GM18511 (cell line): ENCODE data around the gene ABHD16A.
"Not testable (repeated sequence)": the region's sequence is repeated elsewhere in the genome, so short reads cannot be mapped to it uniquely, and the experiment has no call there.

Experiments used
- ATAC-seq: cut with Tn5 transposase; IDR thresholded peaks from one replicate; pipeline ENCODE4 v1.9.1; 2021; ENCODE audit warnings: mild to moderate bottlenecking, moderate library complexity; ENCODE audit not compliant: unreplicated experiment

Gene ABHD16A

DNA sequence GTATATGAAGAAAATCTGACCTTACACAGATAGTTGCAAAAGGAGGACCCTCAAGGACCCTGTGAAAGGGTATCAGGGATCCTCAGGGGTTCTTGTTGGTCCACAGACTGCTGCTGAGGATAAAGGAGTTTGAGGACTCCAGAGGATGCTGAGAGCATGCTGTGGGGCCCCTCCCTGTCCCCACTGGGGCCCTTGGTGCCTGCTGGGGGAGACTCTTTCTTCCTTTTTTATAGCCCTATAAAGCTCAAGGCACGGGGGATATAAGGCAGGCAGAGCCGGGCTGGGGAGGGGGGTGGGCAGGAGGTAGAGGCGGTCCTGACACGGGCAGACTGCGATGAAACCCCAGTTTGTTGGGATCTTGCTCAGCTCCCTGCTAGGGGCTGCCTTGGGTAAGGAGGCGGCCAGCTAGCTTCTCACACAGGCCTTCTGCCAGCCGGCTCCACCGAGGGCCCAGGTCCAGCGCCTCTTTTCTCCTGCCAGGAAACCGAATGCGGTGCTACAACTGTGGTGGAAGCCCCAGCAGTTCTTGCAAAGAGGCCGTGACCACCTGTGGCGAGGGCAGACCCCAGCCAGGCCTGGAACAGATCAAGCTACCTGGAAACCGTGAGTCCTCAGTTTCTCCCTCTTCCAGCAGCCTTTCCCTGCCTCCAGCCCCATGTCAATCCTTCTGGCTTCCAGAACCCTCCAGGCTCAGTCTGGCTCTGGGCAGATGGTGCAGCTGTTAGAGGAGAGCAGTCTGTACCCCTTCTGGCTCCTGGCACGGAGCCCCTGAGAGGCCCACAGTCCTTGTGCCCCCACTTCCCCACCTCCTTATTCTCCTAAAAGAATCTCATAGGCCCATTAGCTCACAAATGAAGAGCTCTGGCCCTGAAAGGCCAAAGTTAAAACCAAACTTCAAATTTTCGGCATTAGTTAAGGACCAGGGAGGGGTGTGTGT lies 12.2 kb upstream of the ABHD16A start, which contains the start of gene LY6G6D:
LY6G6D (plus strand) TSS at position 327 of the 937 bp plus-strand sequence; CDS start at position 335, 8 bp downstream.
- ATAC-seq, result no peak

DNA sequence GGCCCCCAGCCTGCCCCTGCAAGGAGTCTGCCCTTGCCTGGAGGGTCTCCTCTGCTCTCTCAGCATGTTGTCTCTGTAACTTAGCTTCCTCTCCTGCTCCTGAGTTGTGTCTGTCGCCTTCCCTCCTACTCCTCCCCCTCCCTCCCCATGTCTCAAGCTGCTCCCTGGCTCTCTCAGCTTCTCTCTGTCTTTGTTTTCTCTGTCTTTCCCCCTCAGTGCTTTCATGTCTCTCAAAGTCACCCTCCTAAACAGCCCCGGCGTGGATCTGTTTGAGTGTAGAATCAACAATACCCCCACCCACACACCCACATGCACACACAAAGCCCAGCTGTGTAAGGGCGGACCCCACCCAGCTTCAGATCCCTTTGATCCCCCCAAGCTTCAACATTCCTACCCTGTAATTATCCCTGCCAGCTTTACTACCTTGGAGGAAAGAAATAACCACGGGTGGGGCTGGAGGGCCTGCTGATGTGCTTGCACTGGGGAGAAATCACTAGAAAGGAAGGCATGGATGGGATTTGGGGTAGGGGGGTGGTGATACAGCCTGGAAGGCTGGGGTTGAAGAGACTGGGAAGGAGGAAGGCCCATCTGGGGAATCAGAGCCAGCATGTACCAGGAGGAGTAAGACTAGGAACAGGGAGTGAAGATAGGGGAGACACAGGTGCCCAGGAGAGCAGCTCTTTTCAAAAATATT lies 11.0 kb upstream of the ABHD16A start:
- ATAC-seq, result no peak

DNA sequence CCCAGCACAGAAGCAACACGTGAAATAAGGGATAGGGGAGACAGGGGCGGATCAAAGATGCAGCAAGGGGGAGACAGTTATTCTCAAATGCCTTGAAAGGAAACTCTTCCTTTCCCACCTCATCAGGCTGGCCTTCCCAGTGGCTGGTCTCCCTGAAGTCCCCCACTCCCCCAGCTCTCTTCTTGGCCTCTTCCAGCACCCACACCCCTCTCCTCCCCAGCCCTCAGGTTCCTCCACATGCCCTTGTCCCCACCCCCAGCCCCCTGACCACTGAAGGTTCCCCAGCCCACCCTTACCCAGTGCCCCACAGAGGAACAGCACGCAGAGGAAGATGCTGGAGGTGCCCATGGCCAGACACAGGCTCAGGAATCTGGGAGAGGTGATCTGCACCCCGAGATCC lies 10.3 kb upstream of the ABHD16A start:
- no peak for ATAC-seq

DNA sequence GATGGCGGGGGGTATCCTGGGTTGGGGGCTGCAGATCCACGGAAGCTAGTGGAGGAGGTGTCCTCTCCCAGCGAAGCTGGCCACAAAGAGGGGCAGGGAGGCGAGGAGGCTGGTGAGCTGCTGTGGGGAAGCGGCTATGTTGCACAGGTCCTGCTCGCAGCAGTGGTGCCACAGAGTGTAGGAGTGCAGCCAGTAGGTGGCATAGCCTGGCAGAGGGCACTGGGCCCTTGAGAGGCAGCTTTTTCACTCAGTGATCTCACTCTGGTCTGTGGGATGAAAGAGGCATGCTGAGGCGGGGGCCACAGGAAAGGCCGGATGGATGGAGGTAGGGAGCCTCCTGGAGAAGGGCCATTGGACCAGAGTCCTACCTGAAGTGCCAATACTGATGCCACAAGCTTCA lies 9.2 kb upstream of the ABHD16A start:
- ATAC-seq, result no peak

DNA sequence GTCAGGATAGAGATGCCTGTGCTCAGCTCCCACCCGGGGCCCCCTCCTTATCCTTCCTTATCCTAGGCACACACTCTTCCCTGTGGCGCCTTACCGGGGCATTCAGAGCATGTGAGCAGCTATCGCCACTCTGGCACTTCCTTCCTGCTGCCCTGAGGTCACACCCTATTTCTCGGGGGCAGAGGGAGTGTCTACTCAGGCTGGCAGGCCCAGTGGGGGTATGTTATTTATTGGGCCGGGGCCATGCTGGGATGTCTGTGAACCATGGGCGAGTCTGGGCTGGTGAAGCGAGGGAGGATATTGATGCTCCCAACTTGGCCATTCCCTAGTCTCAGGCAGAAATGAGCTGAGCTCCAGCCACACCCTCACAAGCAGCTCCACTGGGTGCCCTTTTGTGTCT lies 8.1 kb upstream of the ABHD16A start:
- no peak for ATAC-seq

DNA sequence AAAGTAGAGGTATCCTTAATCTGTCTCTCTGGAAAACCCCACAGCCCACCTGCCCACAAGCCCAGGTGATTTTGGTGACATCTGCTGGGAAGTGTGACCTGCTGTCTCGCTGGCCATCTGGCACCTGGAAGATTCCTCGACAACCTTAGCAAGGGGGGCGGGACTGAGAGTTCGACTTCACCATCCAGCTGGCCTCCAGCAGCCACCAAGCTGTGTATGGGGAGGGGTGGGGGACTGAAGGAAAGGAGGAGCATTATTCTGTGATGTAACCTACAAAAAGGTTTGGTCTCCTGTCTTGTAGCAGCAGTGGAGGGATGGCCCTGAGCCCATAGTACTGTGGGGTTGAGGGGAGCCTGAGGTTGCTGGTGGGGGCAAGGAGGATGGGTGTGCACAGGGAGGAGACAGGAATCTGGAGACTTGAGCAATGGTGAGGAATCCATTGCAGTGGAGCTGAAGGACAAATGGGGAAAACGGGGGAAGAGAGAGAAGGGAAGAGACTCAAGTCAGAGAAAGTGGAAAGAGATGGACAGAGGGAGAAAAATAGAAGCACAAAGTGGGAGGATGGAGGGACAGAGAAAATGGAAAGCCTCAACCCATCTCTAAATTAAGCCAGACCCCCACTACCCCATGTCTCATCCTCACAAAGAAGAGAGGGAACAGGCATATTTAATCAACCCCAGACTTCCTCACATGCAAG lies 7.5 kb upstream of the ABHD16A start:
- ATAC-seq, result no peak

DNA sequence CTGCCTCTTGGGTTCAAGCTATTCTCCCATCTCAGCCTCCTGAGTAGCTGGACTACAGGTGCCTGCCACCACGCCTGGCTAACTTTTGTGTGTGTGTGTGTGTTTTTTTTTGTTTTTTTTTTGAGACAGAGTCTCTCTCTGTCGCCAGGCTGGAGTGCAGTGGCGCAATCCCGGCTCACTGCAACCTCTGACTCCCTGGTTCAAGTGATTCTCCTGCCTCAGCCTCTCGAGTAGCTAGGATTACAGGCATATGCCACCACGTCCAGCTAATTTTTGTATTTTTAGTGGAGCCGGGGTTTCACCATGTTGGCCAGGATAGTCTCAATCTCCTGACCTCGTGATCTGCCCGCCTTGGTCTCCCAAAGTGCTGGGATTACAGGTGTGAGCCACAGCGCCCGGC lies 6.0 kb upstream of the ABHD16A start:
- ATAC-seq, result not testable (repeated sequence)

DNA sequence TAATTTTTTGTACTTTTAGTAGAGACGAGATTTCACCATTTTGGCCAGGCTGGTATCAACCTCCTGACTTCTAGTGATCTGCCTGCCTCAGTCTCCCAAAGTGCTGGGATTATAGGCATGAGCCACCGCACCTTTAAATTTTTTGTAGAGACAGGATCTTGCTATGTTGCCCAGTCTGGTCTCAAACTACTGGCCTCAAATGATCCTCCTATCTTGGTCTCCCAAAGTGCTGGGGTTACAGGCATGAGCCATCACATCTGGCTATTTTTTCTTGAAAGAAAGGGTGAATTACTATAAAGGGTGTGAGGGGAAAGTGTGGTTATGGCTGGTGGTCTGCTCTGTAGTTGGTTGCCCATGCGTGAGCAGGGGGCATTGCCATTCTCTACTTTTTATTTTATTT lies 5.1 kb upstream of the ABHD16A start:
- ATAC-seq, result no peak

DNA sequence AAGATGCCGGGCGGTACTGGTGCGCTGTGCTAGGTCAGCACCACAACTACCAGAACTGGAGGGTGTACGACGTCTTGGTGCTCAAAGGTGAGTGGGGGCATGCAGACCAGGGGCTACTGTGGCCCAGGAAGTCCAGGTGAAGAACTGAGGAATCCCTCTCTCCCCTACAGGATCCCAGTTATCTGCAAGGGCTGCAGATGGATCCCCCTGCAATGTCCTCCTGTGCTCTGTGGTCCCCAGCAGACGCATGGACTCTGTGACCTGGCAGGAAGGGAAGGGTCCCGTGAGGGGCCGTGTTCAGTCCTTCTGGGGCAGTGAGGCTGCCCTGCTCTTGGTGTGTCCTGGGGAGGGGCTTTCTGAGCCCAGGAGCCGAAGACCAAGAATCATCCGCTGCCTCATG lies 4.6 kb upstream of the ABHD16A start:
- ATAC-seq, result no peak

DNA sequence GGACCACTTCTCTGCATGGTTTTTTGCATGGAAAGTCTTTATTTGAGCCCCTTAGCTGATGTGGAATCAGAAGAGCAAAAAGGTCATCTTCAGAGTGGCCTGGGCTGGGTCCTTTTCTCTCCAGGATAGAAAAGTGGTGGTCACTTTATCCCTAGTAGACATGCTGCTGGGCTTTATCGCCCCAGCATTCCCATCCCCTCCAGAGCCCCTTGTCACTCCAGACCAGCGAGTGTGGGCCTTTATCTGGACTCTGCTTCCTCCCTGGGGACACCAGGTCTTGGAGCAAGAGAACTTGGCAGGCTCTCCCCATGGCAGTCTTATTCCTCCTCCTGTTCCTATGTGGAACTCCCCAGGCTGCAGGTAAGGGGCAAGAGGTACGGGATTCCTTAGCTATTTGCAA lies 3.5 kb upstream of the ABHD16A start, which contains the start of gene LY6G6F:
LY6G6F (plus strand) TSS at position 268 of the 400 bp plus-strand sequence; CDS start at position 309, 41 bp downstream.
- ATAC-seq, result no peak

DNA sequence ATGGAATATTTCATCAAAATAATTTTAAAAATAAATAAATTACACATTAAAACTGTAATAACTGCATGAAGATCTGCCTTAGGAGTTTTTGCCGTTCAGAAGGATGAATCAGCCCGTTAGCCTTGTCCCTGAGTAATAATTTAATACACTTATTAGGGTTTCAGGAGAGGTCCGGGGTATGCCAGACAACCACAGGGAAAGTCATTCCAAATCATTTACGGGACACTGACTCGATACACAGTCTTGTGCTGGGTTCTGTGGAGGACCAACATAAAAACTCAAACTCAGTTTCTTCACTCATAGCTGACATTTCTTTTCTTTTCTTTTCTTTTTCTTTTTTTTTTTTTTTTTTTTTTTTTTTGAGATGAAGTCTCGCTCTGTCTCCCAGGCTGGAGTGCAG lies 2.8 kb upstream of the ABHD16A start:
- no peak for ATAC-seq

DNA sequence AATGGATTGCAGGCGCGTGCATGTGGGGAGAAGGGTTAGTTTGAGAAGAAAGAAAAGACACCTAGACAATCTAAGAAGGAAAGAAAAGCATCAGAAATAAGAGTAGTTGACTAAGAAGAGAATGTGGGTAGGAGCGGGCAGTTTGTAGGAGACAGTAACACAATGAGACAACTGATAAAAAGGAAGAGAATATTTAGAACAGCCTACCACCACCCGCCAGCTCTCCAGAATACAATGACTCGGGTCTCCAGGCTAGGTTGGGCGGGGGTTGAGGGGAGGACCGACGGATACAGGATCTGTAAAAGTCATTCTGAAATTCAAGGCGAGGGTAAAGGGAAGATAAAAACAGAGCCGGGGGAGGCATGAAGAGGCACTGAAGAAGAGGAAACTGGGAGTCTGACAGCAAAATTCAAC lies 712 bp downstream of the ABHD16A start:
- no peak for ATAC-seq

DNA sequence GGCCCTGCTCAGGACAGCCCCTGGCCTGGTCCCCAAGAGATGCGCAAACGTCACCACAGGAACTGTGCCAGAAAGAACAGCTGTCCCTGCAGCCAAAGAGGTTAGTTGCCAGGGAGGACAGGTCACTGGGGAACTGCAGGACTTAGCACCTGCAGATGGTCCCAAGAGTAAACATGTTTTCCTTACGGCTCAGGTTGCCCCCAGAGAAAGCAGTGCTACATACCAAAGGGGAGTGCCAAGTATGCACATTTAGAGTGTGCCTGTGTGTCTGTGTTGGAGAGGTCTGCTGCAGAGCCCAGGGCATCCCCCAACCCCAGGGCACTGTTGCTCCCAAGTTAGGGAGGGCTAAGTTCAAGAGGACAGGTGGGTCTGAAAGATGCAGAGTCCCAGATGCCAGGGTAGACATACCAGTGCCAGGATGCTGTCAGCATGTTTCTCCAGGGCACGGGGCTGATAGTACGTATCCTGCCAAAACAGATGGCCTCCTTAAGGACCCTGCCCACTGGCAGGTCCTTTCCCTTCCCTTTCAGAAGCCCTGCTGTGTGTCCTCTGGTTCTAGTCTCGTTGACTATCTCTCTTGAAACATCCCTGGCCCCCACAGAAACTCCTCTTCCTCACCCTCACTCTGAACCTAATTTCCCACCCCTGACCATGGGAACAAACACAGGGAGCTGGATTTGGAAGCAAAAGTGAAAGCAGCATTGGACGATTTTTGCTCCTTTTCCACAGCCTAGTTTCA lies 1.3 kb downstream of the ABHD16A start:
- no peak for ATAC-seq

DNA sequence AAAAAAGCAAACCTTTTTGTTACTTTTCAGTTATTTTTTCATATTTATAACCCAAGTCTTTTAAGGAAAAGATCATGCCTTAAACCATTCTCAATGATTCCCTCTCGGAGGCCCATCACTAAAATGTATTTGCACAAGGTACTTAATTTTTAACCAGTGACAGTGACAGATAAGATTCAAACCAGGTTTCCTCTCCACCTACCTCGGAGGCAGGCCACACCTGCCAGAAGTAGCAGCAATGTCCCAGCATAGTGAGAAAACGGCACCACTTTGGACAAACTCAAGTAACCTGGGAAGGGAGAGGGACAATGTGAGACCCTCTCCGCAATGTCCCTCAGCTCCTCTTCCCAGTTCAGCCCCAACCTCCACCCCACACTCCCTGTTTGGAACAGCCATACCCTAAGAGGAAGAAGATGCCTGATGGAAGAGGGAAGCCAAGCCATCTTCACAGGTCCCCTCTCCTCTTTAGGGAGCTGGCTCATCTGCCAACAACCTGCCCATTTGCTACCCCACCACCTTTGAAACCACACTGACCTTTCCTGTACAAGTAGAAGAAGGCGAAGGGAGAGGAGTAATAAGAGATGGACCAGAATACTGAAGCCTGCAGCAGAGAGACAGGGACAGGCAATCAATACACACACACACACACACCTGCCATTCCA lies 2.3 kb downstream of the ABHD16A start:
- no peak for ATAC-seq

DNA sequence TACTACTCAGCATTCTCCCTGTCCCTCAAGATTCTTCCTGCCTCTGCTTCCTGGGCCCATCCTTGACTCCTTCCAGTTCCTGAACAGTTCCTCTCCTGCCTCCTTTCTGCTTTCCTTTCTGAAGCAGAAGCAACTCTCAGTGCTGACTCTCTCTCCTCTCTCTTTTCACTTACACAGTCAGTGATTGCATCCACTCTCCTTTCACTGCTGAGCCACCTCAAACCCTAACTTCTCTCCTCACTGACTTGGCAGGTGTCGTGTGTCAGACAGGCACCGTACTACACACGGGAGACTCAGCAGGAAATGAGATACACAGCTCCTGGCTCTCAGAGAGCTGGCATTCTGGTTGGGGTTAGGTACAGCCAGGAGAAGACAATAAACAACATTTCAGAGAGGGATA lies 5.6 kb downstream of the ABHD16A start:
- no peak for ATAC-seq

DNA sequence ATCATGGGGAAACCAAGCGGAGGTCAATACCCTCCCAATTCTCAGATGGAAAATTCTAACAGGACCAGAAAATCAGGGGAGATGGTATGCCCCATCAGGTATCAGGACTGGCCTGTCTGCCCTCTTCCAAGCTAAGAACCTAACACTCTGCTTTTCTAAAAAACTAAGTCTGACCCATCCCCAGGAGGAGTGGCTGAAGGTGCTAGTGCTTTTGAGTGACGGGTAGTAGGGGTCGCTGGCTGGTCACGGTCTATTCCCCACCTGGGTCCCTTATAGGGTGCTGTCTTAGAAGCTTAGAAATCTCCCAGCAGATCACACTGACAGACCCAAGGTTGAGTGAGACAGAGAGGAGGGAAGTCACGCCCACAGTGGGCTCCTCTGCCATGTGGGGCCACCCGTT lies 9.6 kb downstream of the ABHD16A start:
- no peak for ATAC-seq

DNA sequence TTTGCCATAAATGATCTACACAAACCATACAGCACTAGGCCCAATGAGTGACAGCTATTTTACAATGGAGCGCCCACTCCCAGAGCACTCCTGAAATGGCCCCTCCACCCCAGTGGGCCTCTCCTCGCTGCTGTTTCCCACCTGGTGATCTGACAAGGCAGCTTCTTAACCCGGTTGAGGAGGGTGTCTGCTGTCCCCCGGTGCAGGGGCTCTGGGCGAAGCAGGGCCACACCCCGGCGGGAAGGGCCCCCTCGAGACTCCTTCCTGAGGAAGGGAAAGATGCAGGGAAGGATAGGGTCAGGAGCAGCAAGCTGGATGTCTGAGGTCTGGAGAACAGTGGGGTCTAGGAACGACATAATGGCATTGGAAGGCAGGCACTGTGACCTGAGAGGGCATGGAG lies 10.2 kb downstream of the ABHD16A start:
- ATAC-seq, result no peak

DNA sequence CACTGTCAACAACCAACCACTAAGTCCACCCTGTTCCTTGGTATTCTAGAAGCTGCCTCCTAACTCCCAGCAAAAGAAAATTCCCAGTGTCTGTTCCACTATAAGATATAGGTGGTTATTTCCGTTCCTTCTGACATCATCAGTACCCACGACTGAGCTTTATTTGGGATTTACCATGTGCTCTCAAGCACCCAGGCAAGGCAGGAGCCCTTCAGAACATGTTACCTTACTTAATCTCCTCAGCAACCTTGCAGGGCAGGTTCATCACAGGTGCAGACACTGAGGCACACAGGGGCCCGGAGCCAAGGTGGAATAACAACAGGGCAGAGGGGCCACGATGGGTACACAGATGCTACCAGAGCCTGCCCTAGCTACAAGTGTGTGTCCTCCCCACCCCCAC lies 10.8 kb downstream of the ABHD16A start:
- no peak for ATAC-seq

DNA sequence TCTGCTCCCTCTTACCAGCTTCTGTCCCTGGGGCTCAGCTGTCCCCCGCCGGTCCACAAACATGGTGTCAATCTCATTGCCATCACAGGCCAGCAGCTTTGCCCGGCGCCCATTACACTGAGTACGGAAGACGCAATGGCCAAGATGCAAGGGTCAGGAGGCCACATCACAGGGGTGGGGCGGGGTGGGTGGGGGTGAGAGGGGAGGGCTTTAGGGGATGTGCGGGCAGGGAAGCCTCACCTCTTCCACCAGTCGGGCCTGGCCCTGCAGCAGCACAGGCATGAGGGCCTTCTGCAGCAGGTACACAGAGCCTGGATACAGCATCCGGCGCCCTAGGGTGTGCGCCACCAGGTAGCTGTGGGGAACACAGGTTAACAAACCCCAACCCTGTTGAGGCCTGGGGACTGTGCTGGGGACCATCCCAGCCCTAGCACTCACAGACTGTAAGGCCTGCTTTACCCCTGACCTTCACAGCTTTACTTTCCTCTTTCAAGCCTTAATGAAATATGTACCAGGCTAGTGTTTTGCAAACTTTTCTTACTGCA lies 11.5 kb downstream of the ABHD16A start:
- no peak for ATAC-seq

DNA sequence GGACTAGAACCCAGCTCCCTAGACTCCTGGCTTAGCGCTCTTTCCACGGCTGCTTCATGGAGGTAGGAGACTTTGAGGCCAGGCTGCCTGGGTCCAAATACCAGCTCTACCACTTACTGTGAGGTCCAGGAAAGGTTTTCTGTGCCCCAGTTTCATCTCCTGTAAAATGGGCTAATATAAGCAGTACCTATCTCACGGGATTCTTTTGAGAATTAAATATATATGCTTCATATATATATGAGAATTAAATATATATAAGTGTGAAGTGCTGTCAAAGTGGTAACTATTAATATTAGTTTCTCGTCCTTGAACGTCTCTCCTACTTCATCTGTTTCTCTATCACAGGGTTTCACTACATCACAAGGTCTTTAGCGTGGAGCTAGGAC lies 12.1 kb downstream of the ABHD16A start:
- ATAC-seq, result no peak
